Measurements from ENCODE around the gene GPR156. TPM values are rescaled to one million over a fixed set of nuclear protein-coding genes. Genes with fewer than 3 reads are reported as not detected.
A peak's percentile ranks its signal among the peaks of the same experiment; 100 is the strongest.

GPR156 gene
- total RNA-seq, 1 donor from 2014 or later, result 0.69 TPM

DNA sequence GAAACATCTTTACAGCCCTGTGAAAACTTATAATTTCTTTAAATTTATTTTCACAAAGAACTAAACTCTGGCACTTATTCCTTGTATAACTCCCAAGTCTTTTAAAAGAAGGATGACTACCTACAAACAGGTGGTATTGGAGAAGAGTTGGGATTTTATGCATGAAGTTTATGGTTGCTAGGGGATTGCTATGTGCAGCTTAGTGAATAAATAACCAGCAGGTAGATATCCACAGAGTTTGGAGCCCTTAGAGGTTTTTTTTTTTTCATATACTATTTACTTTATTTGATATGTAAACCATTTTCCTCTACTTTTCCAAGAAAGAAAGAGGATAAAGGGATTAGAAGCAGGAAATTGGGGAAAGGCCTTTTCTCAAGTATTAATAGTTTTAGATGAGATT lies 91.5 kb downstream of the GPR156 start:
- DNase-seq, result no peak

DNA sequence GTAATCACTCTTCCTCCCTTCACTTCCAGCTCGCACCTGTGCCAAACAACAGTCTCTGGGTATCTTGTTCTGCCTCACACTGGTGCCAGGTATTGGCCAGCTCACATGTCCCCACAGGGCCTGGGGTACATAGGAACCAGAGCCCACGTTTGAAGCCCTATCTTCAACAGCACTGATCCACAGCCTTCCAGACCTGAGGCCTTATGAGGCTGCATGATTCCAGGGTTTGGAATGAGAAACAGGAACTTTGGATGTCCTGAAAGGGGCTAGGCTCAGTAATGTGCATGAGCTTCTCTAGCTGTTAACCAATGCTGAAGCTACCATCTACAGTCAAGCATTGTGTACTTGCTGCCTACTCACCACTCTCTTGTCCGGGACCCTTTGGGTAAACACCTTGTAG lies 92.4 kb downstream of the GPR156 start:
- no peak for DNase-seq

DNA sequence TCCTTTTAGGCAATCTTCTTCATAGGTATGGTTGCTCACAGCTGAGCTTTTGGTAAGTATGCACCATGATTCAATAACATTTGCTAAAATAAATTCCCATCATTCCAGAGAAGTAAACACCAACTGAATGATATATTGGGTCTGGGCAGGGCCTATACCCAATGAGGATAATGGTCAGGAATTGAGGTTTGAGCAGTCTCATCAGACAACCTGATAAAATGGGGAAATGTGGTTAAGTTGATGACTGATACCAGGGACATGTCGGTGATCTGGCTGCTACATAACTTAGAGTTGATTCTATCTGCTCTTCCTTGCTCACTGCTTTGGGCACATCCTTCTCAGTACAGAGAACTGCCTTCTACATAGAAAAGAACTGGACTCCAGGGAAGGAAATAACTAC lies 92.9 kb downstream of the GPR156 start:
- no peak for DNase-seq

DNA sequence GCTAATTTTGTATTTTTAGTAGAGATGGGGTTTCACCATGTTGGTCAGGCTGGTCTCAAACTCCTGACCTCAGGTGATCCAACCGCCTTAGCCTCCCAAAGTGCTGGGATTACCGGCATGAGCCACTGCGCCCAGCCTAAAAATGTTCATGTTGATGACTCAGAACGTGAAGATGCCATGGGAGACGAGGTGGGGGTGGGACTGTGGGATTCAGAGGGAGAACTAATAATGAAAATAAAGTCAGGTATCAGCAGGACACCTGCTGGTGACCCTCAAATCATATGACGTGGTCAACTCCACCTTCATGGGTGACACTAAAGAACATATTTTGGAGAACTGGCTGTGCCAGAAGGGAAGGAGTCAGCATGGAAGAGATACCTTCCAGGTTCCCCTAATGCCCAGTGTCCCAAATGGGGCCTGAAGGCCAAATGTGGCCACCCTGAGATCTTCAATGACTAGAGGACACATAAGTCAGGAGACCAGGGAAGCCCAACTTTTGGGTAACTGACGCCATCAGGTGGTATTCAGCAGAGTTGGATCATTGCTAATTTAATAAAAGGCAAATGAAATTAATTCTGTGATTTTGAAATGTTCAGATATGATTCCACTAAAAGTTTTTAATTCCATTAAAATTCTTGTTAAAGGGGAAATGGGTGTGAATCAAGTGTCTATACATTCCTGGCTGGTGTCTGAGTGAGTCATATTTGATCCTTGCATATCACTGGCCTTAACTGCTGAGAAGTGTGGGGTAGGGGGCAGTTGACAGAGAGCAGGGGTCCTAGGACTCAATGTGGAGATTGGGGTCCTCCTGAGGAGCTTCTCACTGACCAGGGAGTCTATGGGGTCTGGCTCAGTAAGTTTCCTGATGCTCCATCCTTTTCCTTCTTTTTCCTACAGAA lies 102.2 kb downstream of the GPR156 start:
- DNase-seq, result no peak

DNA sequence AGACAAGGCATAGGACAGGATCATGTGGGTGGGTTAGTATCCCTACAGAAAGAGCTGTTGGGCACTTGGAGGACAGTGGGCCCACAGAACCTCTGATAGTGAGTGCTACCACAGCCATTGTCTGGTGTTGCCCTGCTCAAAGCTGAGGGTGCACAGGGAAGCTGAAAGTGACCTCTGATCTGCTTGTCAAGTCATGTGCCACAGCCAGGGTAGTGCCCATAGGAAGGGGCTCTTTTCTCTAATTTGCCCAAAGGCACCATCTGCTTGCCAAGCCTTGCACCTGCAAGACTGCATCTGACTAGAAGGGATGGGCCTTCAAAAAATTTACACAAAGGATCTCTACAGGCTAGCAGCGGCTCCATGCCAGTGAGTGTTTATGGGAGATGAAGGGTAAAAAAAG lies 103.4 kb downstream of the GPR156 start:
- no peak for DNase-seq

DNA sequence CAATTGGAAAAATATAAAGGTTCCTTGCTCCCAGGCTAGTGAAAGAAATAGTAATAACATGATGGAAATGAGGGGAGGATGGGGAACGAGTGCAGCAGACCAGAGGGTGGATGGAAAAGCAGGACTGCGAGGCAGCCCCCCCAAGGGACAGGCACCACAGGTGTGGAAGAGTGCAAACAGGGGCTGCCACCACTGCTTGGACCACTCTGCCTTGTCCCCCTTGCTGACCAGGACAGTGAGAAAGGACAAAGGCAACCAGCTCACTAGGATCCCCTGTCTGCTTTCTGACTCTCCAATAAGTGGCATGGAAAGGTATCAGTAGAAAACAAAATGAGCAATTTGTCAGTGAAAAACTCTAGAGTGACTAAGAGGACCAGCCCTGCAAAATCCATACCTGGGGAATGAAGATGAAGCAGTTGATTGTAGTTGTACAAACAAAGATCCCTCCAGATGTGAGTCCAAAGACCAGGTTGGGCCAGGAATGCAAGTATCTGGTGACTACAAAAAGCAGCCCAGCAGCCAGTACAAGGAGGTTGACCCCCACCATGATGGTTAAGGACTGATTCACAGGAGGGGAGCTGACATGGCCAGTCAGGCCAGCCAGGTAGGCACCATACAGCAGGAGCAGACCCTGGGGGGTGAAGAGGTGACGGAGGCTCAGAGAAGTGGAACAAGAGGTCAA lies 104.2 kb downstream of the GPR156 start:
- DNase-seq, result no peak

DNA sequence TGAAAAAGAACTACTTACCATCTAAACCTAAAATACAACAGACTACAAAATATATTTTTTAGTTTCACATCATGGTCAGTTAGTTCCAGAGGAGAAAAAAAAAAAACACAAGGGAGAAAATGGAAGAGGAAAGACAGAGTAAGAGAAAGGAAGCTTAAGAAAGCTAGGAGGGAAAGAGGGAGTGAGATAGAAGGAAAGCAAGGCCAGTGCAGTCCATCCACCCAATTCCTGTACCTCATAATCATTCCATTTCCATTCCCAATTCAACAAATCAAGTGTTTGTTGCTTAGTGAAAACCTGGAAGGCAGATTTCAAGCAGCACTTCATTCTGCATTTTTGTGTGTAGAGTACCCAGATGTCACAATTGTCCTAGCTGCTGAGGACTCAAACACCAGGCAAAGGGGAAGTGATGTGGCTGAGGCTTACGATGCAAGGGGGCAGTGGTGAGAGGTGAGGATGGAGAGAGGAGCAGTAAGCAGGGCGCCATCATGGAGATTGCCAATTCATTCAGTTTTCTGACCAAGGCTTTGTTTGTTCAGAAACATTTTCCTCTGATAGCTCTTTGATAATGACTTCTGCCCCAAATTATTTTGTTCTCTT lies 107.2 kb downstream of the GPR156 start:
- peak; percentile 23 for DNase-seq

DNA sequence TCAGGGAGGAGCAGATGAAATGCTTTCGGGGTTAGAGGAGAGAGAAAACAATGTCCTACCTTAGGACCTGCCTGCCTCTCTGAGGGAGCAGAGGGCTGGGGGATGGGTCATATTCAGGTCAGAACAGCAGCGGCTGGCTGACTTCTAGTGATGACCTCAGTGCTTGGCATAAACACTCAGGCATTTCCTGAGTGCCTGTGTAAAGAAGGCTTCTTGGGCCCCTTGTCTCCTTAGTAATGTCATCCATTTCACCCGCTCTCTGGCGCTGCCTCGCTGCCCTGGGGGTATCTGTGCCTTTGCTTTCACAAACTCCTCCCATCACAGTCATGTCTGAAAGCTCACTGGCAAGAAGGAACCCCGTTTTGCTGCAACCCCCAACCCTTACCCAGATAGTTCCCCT lies 107.9 kb downstream of the GPR156 start:
- DNase-seq, result peak; percentile 34

DNA sequence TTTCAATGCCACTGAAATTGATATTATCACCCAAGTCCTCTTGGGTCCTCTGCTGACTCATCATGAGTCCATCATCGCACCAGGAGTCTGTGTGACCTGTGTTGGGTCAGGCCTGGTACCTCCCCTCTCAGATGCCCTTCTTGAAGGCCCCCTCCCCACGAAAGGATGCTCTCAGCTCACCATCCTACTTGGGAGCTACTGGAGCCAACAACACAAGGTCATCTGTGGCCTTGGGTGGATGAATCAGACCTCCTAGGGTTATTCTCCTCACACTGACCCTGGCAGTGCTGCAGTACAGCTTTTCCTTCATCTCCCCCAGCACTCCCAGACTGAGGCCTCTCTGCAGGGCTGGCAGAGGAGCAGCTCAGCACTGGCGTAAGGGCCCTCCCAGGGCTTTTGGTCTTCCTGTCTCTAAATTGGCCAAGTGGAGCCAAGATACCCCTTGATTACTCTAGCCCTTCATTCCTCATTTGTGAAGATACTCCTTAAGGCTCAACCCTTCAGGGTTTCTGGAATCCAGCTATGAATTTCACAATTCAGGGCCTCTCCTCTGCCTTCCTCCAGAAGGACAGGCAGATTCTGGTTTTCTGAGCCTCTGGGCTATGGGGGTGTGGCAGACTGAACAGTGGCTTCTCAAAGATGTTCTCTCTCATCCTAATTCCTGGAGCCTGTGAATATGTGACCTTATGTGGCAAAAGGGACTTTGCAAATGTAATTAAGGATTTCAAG lies 110.0 kb downstream of the GPR156 start:
- no peak for DNase-seq

DNA sequence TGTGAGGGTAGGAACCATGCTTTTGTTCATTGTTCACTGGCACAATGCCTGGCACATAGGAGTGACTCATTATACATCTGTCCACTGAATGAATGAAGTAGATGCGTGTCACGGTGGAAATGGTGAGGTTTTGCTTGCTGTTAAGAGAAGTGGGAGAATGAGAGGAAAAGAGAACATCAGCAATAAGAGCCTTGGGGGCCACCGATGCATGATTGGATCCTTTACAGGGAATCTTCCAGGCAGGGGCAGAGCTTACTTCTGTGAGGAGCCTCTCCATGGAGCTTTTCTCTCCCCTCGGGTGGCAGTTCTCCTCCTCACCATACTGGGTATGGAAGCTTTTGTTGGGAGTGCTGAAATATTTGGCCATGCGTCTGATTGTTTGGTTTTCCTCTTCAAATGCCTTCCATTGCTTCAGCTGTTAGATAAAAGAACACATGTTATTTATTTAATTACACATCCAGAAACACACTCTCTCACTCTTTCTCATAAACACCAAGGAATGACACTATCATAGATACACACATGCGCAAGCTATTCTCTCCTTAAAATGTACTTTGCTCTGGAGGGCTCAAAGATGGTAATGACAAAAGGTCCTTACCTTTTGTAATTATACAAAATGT lies 111.9 kb downstream of the GPR156 start:
- DNase-seq, result peak; percentile 2

DNA sequence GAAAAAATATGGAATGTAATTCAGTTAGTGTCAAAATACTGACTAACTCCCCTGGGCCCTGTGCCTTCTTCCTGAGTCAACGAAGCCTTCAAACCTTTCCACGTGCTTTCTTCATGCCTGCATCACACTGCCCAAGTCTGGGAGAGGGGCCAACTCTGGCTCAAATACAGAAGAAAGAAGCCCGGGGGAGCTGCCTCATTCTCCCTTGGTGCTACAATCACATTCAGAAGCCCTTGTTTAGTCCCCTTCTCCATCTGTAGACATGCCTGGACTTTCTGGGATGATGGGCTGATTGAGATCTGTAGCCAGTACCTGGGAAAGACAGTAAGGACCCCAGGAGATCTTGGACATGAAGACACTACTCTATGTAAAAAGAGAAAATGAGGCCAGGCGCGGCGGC lies 113.0 kb downstream of the GPR156 start:
- no peak for DNase-seq

DNA sequence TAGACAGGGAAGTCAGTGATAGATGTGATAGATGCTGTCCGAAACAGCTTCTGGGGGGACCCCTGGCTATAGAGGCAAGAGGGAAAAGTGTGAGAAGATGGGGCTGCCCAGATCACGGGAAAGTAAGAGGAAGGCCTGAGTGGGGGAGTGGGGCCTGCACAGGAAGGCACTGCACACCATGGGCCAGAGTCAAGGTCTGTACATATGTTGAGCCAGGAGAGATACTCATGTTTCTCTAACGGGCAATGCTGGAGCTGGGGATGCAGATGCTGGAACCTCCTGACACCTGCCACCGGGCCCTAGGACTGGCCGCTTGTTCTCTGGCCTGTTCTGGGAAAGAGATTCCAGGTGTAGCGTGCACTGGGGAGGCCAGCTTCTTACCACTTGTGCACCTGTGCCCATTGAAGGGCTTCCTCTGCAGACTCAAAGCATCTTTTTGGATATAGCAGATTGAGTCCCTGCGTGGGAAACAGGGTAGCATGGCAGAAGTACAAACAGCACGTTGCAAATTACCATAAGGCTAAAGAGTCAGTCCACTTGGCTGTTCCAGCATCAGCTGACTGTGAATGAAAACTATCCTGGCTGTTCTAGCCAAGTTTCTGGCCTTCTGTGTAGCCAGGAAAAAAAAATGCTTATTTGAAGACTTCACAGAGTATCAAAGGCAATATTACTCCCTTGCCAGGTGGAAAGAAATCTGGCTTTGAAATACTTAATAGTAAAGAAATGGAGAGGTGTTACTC lies 113.7 kb downstream of the GPR156 start:
- DNase-seq, result no peak

DNA sequence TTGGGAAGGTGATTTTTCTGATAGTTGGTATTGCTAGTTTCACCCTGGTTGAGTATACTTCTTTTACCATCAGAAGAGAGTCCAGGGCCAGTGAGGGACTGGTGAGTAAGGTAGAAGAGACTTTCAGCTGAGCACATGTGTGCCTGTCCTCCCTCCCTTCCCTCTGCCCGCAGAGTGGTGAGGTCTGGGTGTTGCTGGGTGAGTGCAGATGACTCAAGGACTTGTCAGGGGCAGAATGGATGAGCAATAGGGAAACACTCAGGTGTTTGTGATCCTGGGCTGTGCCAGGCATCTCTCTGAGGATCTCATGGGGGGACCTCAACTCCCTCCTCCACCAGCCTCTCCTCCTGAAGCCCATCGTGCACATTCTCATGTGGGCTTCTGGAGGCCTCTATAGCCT lies 114.8 kb downstream of the GPR156 start:
- no peak for DNase-seq

DNA sequence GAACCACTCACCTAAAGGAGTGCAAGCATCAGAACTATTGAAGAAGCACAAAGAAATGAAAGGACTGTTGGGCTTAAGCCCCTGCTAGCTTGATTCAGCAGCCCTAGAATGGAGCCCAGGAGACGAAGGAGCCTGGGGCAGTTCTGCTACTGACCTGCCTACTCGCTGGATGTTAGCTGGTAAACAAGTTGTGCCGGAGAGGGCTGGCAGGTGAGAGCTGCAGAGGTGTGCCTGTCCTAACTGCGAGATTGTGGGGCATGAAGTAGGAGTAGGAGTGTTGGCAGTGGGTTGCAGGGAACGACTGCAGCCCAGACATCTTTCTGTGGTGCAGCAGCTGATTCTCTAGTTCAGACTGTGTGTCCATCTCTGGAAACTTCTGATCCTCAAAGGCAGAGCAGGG lies 115.6 kb downstream of the GPR156 start:
- no peak for DNase-seq

DNA sequence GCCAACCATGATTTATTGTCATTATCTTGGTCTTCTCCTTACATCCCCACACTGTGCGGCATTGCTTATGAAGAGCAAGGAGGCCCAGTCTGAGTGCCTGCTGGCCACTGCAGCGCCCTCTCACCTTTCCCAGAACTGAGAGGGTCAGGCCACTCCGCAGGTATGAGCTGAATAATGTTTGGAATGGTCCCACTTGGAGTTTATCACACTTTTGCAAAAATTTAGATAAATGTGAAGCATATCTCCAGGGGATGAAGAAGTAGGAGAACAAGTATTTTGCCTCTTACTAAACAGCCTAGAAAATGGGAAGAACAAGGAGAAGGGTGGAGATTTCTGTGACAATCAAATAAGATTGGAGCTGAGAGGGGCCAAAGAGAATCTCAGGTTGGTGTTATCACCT lies 116.4 kb downstream of the GPR156 start:
- no peak for DNase-seq

DNA sequence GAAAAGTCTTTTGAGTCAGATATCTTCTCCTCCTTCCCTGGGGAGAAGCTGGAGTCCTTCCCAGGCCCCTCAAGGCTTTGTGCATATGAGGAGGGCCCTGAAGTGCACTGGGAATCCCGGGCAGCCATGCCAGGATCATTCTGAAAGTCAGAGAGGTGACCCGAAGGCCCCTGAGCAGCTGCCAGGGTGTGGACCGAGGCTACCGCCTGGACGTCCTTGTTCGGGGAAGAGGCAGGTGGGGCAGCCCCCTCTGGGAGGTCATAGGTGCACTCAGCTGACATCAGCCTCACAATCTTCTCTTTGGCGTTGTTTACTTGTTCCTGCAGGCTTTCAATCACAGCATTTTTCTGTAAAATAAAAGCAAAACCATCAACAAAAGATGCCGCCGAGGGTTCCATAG lies 117.0 kb downstream of the GPR156 start:
- no peak for DNase-seq

DNA sequence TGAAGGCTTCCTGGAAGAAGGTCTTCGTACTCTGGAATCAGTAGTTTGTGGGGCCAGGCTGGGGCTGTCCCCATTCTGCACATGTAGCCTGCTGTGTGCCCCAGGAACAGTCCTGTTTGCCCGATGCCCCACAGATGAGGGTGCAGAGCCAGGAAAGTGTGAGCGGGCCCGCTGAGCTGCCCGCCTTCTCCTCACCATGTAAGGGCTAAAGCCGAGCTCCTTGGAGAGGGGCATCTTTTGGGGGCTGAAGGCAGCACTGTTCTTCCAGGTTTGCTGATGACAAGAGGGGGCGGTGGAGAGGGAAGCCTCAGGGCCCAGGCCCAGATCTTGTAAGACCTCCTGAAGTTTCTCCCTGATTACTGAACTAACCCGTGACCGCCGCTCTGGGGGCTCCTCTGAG lies 117.5 kb downstream of the GPR156 start:
- DNase-seq, result no peak

DNA sequence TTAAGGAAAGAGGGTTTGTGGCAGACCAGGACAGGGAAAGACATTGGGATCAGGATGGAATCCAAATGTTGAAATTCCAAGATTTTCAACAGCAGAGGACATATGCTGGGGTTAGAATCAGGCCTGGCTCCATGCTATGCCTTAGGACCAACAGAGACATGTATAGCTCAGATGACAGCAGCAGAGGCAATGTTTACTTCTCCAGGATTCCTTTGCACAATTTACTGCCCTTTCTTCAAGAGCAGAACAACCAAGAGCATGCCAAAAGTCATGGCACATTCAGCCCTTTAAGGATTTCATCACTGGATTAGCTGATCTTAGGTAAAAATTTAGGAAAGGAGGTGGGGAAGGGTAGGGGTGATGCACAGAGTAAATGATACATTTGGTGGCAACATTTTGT lies 121.2 kb downstream of the GPR156 start:
- no peak for DNase-seq

DNA sequence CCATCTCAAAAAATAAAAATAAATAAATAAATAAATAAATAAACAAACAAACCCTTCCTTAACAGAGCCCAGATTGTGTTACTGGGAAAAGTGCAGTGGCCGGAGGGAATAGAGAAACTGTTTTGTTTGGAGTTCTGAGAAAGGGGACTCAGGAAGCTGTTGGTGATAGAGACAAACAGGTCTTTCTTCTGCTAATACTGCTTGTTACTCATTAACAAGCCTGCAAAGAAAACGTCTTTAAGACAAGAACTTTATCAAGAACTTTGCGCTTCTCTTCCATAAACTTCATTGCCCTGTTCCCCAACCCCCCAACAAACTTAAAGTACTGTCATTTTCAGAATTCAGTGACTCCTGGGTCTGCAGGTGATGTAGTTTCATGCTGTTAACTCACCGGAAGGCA lies 122.0 kb downstream of the GPR156 start:
- no peak for DNase-seq

DNA sequence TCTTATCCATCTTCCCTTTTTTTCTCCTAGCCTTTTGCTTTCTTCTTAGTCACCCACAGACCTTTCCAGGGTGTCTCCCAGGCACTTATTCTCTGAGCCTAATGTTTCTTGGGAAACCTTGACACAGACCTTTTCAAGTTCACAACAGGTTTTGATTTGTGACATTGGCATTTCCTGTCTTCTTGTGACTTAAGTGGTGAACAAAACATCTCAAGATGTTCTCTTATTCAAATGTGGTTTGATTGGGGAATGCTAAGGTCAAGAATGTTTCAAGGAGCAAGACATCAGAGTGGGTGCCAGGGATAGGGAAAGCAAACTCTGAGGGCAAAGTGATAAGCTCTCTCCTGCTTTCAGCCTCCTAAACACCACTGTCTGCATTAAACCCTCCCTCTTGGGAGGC lies 122.6 kb downstream of the GPR156 start:
- DNase-seq, result no peak

DNA sequence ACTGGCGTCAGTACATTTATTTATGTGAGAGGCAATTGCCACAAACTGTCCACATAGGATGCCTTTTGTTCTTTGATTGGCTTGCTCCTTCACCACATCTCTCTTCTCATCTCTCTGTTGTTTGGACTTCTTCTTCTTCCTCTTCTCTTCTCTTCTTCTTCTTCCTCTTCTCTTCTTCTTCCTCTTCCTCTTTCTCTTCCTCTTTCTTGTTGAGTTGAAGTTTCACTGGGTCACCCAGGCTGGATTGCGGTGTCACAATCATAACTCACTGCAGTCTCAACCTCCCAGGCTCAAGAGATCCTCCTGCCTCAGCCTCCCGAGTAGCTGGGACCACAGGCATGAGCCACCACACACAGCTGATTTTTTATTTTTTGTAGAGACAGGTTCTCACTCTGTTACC lies 123.1 kb downstream of the GPR156 start:
- DNase-seq, result no peak

DNA sequence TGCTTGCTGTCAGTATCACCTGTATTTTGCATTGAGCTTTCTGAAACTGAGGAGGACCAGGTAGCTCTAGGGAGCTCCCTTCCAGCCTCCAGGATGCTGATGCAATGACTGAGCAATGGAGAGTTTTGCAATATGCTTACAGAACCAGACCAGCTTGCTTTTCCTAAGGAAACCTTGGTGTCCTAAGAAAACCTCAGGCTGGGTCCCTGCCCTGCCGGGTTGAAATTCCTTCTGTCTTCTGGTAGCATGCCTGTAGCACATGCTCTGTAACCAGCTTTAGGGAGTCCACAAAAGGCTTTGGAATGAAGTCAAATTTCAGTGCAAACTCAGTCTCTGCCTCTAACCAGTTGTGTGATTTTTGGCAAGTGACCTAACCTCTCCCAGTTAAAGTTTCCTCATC lies 125.0 kb downstream of the GPR156 start:
- DNase-seq, result no peak

All from skin of body (tissue), 2 donors.